OCI-LY1 (cell line): ENCODE results near the gene TYSND1.

Experiments used
- H2AFZ ChIP-seq: fragments of 200-600 bp; sonication (generic), shearing (Covaris generic); 2 replicates; pipeline ENCODE4 v1.6.0; 2014; ENCODE audit warnings: antibody characterized with exemption, mild to moderate bottlenecking, low read length
- H3F3A ChIP-seq: fragments of 200-600 bp; sonication (generic), shearing (Covaris generic); 2 replicates; pipeline ENCODE4 v1.6.0; 2014; ENCODE audit warnings: mild to moderate bottlenecking, antibody characterized with exemption, low read length, moderate library complexity; ENCODE audit not compliant: insufficient read depth
- H3K27ac ChIP-seq: fragments of 200-600 bp; sonication (generic); 2 replicates; pipeline ENCODE4 v1.5.1; 2014; ENCODE audit warnings: low read length, mixed run types, mild to moderate bottlenecking, low read depth; ENCODE audit not compliant: poor library complexity, severe bottlenecking
- H3K27me3 ChIP-seq: fragments of 200-600 bp; sonication (generic); 2 replicates; pipeline ENCODE4 v1.6.0; 2014; ENCODE audit warnings: antibody characterized with exemption, mild to moderate bottlenecking, low read length, moderate library complexity; ENCODE audit not compliant: insufficient read depth
- H3K36me3 ChIP-seq: fragments of 200-600 bp; sonication (generic); 2 replicates; pipeline ENCODE4 v1.6.1; 2014; ENCODE audit warnings: mild to moderate bottlenecking, antibody characterized with exemption, low read length, moderate library complexity, mixed read lengths; ENCODE audit not compliant: insufficient read depth
- H3K4me1 ChIP-seq: fragments of 200-600 bp; sonication (generic); 2 replicates; pipeline ENCODE4 v1.5.1; 2014; ENCODE audit warnings: mild to moderate bottlenecking, low read length, moderate library complexity; ENCODE audit not compliant: insufficient read depth, severe bottlenecking
- H3K4me2 ChIP-seq: fragments of 200-600 bp; sonication (generic), shearing (Covaris generic); 2 replicates; pipeline ENCODE4 v1.6.1; 2014; ENCODE audit warnings: low read length
- H3K4me3 ChIP-seq: fragments of 200-600 bp; sonication (generic); 2 replicates; pipeline ENCODE4 v1.5.1; 2014; ENCODE audit warnings: low read length, low read depth, mild to moderate bottlenecking, mixed read lengths; ENCODE audit not compliant: poor library complexity, severe bottlenecking
- H3K79me2 ChIP-seq: fragments of 200-600 bp; shearing (Covaris generic); 2 replicates; pipeline ENCODE4 v1.6.1; 2016; ENCODE audit warnings: mixed run types, low read length, mixed read lengths; ENCODE audit not compliant: insufficient read depth
- H3K9ac ChIP-seq: fragments of 200-600 bp; sonication (generic), shearing (Covaris generic); 2 replicates; pipeline ENCODE4 v1.6.1; 2014; ENCODE audit warnings: mild to moderate bottlenecking, low read length, mixed read lengths
- H3K9me2 ChIP-seq: fragments of 200-600 bp; sonication (generic), shearing (Covaris generic); 2 replicates; pipeline ENCODE4 v1.6.1; 2014; ENCODE audit warnings: low read depth, mild to moderate bottlenecking, low read length, mixed read lengths
- H3K9me3 ChIP-seq: fragments of 200-600 bp; shearing (Covaris generic); 2 replicates; pipeline ENCODE4 v1.6.1; 2014; ENCODE audit warnings: low read length, mixed read lengths
- H4K20me1 ChIP-seq: fragments of 200-600 bp; sonication (generic), shearing (Covaris generic); 2 replicates; pipeline ENCODE4 v1.6.0; 2016; ENCODE audit warnings: mild to moderate bottlenecking, low read length; ENCODE audit not compliant: insufficient read depth
- CTCF ChIP-seq: fragments of 200-600 bp; sonication (generic), shearing (Covaris generic); IDR thresholded peaks from 2 replicates; pipeline ENCODE4 v1.5.1; 2017; ENCODE audit warnings: mild to moderate bottlenecking, antibody characterized with exemption, low read length, moderate library complexity, mixed read lengths
- EZH2 ChIP-seq: fragments of 200-600 bp; sonication (generic), shearing (Covaris generic); IDR thresholded peaks from 2 replicates; pipeline ENCODE4 v1.8.0; 2017; ENCODE audit warnings: borderline replicate concordance, mixed run types, mild to moderate bottlenecking, antibody characterized with exemption, low read length, moderate library complexity, mixed read lengths

TYSND1 gene

GRCh38 chr10:70166394-70166793 is 19.9 kb upstream of the TYSND1 start:
- Histone ChIP-seq H3F3A (no peaks in the 10 kb centered on the region), H3K27me3 (no peaks in the 10 kb centered on the region), H3K9me2 (no peaks in the 10 kb centered on the region), H3K4me1 (peaks cover 36% of the 10 kb centered on the region), H2AFZ (no peak overlapping the region), H4K20me1 (no peaks in the 10 kb centered on the region), H3K27ac (no peak overlapping the region), H3K9ac (no peak overlapping the region), H3K4me3 (no peak overlapping the region), H3K79me2 (peaks cover 83% of the 10 kb centered on the region), H3K9me3 (no peaks in the 10 kb centered on the region), H3K36me3 (peaks cover 50% of the 10 kb centered on the region), H3K4me2 (no peak overlapping the region)
- no peak for TF ChIP-seq EZH2
- TF ChIP-seq CTCF = no peak

- Histone ChIP-seq H3K4me2 (no peak overlapping the region), H3K9me2 (no peaks in the 10 kb centered on the region), H3K27ac (no peak overlapping the region), H3K4me1 (peaks cover 32% of the 10 kb centered on the region), H4K20me1 (no peaks in the 10 kb centered on the region), H3K9ac (no peak overlapping the region), H2AFZ (no peak overlapping the region), H3K4me3 (no peak overlapping the region), H3K9me3 (no peaks in the 10 kb centered on the region), H3K36me3 (peaks cover 71% of the 10 kb centered on the region), H3K27me3 (no peaks in the 10 kb centered on the region), H3F3A (no peaks in the 10 kb centered on the region), H3K79me2 (peaks cover 85% of the 10 kb centered on the region)
- TF ChIP-seq CTCF = no peak
- no peak for TF ChIP-seq EZH2
Measured at GRCh38 chr10:70164163-70164562, 17.7 kb upstream of the TYSND1 start.

GRCh38 chr10:70163448-70163847 is 16.9 kb upstream of the TYSND1 start:
- Histone ChIP-seq H3K4me3 (no peak overlapping the region), H3F3A (no peaks in the 10 kb centered on the region), H3K9me3 (no peaks in the 10 kb centered on the region), H3K79me2 (peaks cover 77% of the 10 kb centered on the region), H2AFZ (no peak overlapping the region), H3K4me1 (peaks cover 25% of the 10 kb centered on the region), H3K9ac (no peak overlapping the region), H3K4me2 (no peak overlapping the region), H3K9me2 (no peaks in the 10 kb centered on the region), H3K36me3 (peaks cover 71% of the 10 kb centered on the region), H4K20me1 (no peaks in the 10 kb centered on the region), H3K27me3 (no peaks in the 10 kb centered on the region), H3K27ac (no peak overlapping the region)
- TF ChIP-seq CTCF (no peak), EZH2 (no peak)
